ENCODE data around the gene SEPTIN2.
"Not testable (repeated sequence)": the region's sequence is repeated elsewhere in the genome, so short reads cannot be mapped to it uniquely, and the experiment has no call there.

The SEPTIN2 gene

DNA sequence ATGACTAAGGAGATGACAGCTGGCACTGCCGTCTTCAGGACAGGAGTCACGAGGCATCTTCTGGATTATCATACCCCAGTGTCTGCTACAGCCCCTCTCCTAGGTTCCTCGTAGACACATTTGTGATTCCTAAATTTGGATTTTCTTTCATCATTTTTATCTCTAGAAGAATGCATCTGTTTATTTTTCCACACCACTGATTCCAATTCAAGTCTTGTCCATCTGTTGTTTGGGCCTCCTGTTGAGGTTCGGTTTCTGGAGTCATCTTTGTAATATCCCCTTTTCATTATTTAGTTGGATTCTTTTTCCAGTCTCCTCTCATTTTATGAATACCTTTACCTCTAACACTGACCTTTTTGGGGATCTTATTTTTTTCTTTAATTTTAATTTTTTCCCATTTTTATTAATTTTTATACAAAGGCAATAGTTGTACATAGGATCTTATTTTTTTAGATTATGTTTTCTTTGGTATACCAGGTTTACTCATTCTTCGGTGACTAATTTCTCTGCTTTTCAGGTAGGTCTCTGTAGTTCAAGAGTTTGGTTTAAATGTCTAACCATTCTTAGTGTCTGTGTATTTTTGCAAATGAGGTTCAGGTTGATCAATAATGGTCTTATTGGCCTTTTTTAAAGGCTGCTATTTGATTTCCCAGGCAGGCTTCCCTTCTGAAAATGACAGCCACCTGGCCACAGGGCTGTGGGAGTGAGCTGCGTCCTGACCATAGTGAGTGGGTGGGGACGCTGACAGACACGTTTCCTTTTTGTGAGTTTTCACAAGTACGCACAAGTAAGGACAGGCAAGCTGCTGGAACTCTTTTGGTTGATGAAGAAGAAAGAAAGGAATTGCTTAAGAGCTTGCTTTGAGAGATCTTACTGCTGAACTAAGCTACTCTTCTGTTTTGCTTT is 74.8 kb downstream of the SEPTIN2 start:
- no peak for TF ChIP-seq CTCF (IDR thresholded peaks at IDR 0.05; ENCODE audit: low read depth, low read length)
- H3K4me3 ChIP-seq (ENCODE audit: low read depth, low read length), result no peak overlapping the region
- in situ Hi-C loops (cut with HindIII; ENCODE audit: low sequenced_read_pairs), result no loop called here
- DNase-seq (ENCODE audit: low read depth, low spot score), result no peak

DNA sequence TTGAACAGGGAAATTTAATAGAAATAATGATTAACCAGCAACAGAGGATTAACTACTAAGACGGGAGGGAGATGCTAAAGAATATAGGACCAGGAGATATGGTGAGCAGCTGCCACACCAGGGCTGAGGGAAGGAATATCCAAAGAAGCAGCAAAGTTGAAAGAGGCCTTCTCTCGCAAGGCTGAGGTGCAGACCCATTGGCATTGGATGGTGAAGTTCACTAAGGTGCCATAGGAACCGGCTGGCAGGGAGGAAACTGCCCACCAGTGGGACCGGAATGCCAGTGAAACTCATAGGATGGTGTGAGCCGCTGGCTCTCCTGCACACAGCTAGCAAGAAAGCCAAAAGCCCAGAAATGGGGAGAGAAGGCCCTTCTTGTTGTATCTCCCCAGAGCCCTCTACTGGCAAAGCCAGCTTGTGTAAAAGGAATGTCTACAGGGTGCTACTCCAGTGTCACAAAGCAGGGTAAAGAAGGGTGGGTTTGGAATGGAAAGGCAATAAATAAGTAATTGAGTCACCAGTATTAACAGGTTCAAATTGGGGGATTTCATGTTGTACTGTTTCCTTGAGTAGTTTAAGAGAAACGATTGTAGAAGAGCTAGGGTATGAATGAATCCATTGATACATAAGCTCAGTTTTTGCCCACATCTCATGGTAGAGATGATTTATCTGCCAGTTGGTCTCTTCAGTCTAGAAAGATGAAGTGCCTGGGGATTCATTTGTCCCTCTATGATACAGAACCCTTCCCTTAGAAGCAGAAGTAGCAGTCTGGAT is 76.4 kb downstream of the SEPTIN2 start:
- H3K4me3 ChIP-seq (ENCODE audit: low read depth, low read length), result no peak overlapping the region
- DNase-seq (ENCODE audit: low read depth, low spot score), result peak; percentile 19
- peak; percentile 46 for TF ChIP-seq CTCF (IDR thresholded peaks at IDR 0.05; ENCODE audit: low read depth, low read length)
- in situ Hi-C loops (cut with HindIII; ENCODE audit: low sequenced_read_pairs), result no loop called here

- DNase-seq (ENCODE audit: low read depth, low spot score); H3K4me3 ChIP-seq (ENCODE audit: low read depth, low read length); in situ Hi-C loops (cut with HindIII; ENCODE audit: low sequenced_read_pairs): not testable (repeated sequence)
Observed at GRCh38 chr2:241392753-241393152, 77.0 kb downstream of the SEPTIN2 start.

- no peak for TF ChIP-seq CTCF (IDR thresholded peaks at IDR 0.05; ENCODE audit: low read depth, low read length)
- in situ Hi-C loops (cut with HindIII; ENCODE audit: low sequenced_read_pairs), result no loop called here
- DNase-seq (ENCODE audit: low read depth, low spot score), result no peak
- no peak overlapping the region for H3K4me3 ChIP-seq (ENCODE audit: low read depth, low read length)
Observed at GRCh38 chr2:241393524-241394196, 77.9 kb downstream of the SEPTIN2 start.

GRCh38 chr2:241396809-241397208 is 81.1 kb downstream of the SEPTIN2 start:
- H3K4me3 ChIP-seq (ENCODE audit: low read depth, low read length); in situ Hi-C loops (cut with HindIII; ENCODE audit: low sequenced_read_pairs); DNase-seq (ENCODE audit: low read depth, low spot score): not testable (repeated sequence)

DNA sequence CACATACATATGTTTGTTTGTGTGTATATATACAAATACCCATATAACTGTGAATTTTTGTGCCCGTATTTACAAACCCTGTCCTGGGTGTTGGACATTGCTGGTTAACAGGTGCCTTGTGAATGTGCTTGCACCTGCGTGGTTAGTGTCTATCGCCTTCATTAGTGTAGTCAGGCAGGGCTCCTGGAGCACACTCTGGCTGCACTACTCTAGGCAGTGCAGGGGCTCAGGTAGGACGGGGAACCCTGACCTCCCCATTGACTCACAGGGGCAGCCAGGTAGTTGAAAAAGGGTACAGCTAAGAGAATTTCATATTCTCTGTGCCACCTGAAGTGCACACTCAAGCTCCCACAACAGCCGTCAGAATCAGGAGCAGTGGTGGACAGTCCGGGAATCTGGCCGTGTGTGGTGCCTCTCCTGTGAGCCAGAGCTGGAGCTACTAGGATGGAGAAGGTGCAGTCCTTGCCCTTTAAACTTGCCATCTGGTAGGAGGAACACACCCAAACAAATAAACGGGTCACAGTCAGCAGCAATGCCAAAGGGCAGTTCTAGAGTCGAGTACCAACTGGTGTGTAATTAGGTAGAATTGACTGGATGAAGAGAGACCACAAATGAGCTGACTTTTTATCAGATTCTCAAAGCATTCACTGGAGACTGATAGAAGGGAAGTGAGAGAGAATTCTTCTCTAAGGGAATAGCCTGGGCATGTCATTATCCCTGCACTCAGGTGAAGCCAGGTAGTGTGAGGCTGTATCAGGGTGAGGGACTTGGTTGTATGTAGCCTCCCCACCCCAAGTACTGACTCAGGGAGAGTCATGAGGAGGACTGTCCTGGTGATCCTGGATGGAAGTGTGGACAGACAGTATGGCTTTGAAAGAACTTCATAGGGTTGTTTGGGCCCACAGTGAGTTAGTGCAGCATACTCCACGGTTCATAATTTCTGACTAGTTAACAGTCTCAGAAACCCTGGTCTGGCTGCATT is 84.5 kb downstream of the SEPTIN2 start:
- DNase-seq (ENCODE audit: low read depth, low spot score), result no peak
- in situ Hi-C loops (cut with HindIII; ENCODE audit: low sequenced_read_pairs), result no loop called here
- no peak overlapping the region for H3K4me3 ChIP-seq (ENCODE audit: low read depth, low read length)
- TF ChIP-seq CTCF (IDR thresholded peaks at IDR 0.05; ENCODE audit: low read depth, low read length), result no peak

Measured in astrocyte of the spinal cord (primary cell).